GM12878 (cell line): ENCODE data around the gene SERPINB3. TPM values are rescaled to one million over a fixed set of nuclear protein-coding genes. Genes with fewer than 3 reads are reported as not detected.

Experiments
- ATAC-seq: fragments of 200-7000 bp; cut with Tn5 transposase; 3 replicates; pipeline ENCODE4 v1.9.1; 2020; ENCODE audit warnings: mild to moderate bottlenecking, moderate library complexity
- BruUV-seq: library from RNA; stranded (reverse); fragments of 400-500 nt; replicated peaks from 2 replicates; lab custom pipeline; 2021; lab: Mats Ljungman, UMichigan
- CTCF ChIA-PET: fragments of 300-600 bp; sonication (Branson Sonifier 250); formaldehyde crosslinking; extraction: SDS; loops from one replicate; lab custom pipeline; 2021; ENCODE audit warnings: inconsistent platforms; lab: Yijun Ruan, JAX
- POLR2A ChIA-PET: fragments of 350-600 bp; formaldehyde crosslinking; extraction: SDS; loops from one replicate; lab custom pipeline; 2021; ENCODE audit warnings: inconsistent platforms; lab: Charles Lee
- RAD21 ChIA-PET: fragments of 300-600 bp; sonication (Branson Sonifier 250); formaldehyde crosslinking; loops from one replicate; lab custom pipeline; 2023; ENCODE audit warnings: antibody characterized with exemption; ENCODE audit not compliant: unreplicated experiment; lab: Charles Lee
- SMC1A ChIA-PET: fragments of 300-600 bp; sonication (Branson Sonifier 250); formaldehyde crosslinking; loops from one replicate; lab custom pipeline; 2023; ENCODE audit not compliant: unreplicated experiment, uncharacterized antibody; lab: Charles Lee
- DNase-seq: peaks from one replicate; pipeline ENCODE4 v3.0.0-alpha.2; 2011; ENCODE audit warnings: low read depth, low spot score
- FAIRE-seq: peaks from 3 replicates; lab custom pipeline; 2011; peaks lifted over from hg19 to GRCh38; lab: Jason Lieb, UNC
- H2AFZ ChIP-seq: 2 replicates; pipeline ENCODE4 v1.6.0; 2011; ENCODE audit warnings: low read depth, low read length, control low read depth; ENCODE audit not compliant: control insufficient read depth
- H3K27ac ChIP-seq: 2 replicates; pipeline ENCODE4 v1.5.1; 2011; ENCODE audit warnings: control low read depth; ENCODE audit not compliant: control insufficient read depth, insufficient read depth
- H3K27me3 ChIP-seq, 2 experiments: replicated peaks in 1 of 2; 2 replicates each; pipeline versions ENCODE4 v1.6.0 to v1.6.1; 2011; ENCODE audit warnings: low read length in 1 of 2; ENCODE audit not compliant: control insufficient read depth in 2 of 2, insufficient read depth in 2 of 2
- H3K36me3 ChIP-seq, 2 experiments: 2 replicates each; pipeline ENCODE4 v1.5.1; 2011; ENCODE audit warnings: low read length in 1 of 2; ENCODE audit not compliant: control insufficient read depth in 2 of 2, insufficient read depth in 2 of 2
- H3K4me1 ChIP-seq: 2 replicates; pipeline ENCODE4 v1.6.1; 2011; ENCODE audit warnings: mild to moderate bottlenecking, low read length, moderate library complexity, mixed read lengths; ENCODE audit not compliant: control insufficient read depth, insufficient read depth
- H3K4me2 ChIP-seq: 2 replicates; pipeline ENCODE4 v1.6.0; 2011; ENCODE audit warnings: control low read depth; ENCODE audit not compliant: control insufficient read depth, insufficient read depth
- H3K4me3 ChIP-seq: fragments of 200-600 bp; sonication (generic); 2 replicates; pipeline ENCODE4 v1.5.1; 2016
- H3K79me2 ChIP-seq: 2 replicates; pipeline ENCODE4 v1.6.0; 2011; ENCODE audit warnings: low read length; ENCODE audit not compliant: control insufficient read depth, insufficient read depth
- H3K9ac ChIP-seq: 2 replicates; pipeline ENCODE4 v1.8.0; 2011; ENCODE audit warnings: low read length, control low read depth, mixed read lengths; ENCODE audit not compliant: control insufficient read depth, insufficient read depth
- H3K9me3 ChIP-seq: replicated peaks from 3 replicates; pipeline ENCODE4 v1.5.1; 2011; ENCODE audit warnings: mild to moderate bottlenecking, low read length; ENCODE audit not compliant: control insufficient read depth, insufficient read depth
- H4K20me1 ChIP-seq: 2 replicates; pipeline ENCODE4 v1.6.0; 2011; ENCODE audit not compliant: control insufficient read depth, insufficient read depth
- ASH2L ChIP-seq: fragments of 300-600, 200-600 bp; sonication (generic); IDR thresholded peaks from 2 replicates; pipeline ENCODE4 v1.6.1; 2017; ENCODE audit warnings: low read depth, mild to moderate bottlenecking, borderline replicate concordance
- BHLHE40 ChIP-seq, 2 experiments: fragments of 450-650 bp in 1 of 2; IDR thresholded peaks; 2 replicates each; pipeline ENCODE4 v1.6.1; 2011 to 2017; ENCODE audit warnings: low read depth in 2 of 2, borderline replicate concordance in 1 of 2, improper control_type of control experiment in 1 of 2, low read length in 1 of 2, mild to moderate bottlenecking in 1 of 2
- CHD1 ChIP-seq: IDR thresholded peaks from 2 replicates; pipeline ENCODE4 v1.6.1; 2012; ENCODE audit warnings: low read depth, low read length, improper control_type of control experiment
- ETV6 ChIP-seq, 2 experiments: fragments of 450-650 bp in 1 of 2; IDR thresholded peaks in 1 of 2; conservative IDR thresholded peaks in 1 of 2; 2 replicates each; pipeline ENCODE4 v1.6.1; 2014; ENCODE audit warnings: antibody characterized with exemption in 1 of 2, borderline replicate concordance in 1 of 2, low read depth in 1 of 2, mild to moderate bottlenecking in 1 of 2, moderate library complexity in 1 of 2
- FOS ChIP-seq: IDR thresholded peaks from 3 replicates; pipeline ENCODE4 v1.6.1; 2011; ENCODE audit warnings: borderline replicate concordance; ENCODE audit not compliant: insufficient read length; ENCODE audit errors: extremely low read depth
- HDAC6 ChIP-seq: fragments of 200-600 bp; sonication (generic); IDR thresholded peaks from one replicate; pipeline ENCODE4 v1.8.0; 2017; ENCODE audit warnings: antibody characterized with exemption; ENCODE audit not compliant: unreplicated experiment
- JUND ChIP-seq: IDR thresholded peaks from 2 replicates; pipeline ENCODE4 v1.6.1; 2012; ENCODE audit warnings: low read depth, mild to moderate bottlenecking, low read length, improper control_type of control experiment, moderate library complexity
- KLF5 ChIP-seq: fragments of 450-650 bp; IDR thresholded peaks from 2 replicates; pipeline ENCODE4 v1.6.1; 2014; ENCODE audit warnings: mild to moderate bottlenecking; ENCODE audit not compliant: partially characterized antibody
- LARP7 ChIP-seq: fragments of 450-650 bp; IDR thresholded peaks from 2 replicates; pipeline ENCODE4 v1.6.1; 2017; ENCODE audit warnings: mild to moderate bottlenecking
- NRF1 ChIP-seq: conservative IDR thresholded peaks from 2 replicates; pipeline ENCODE4 v1.6.1; 2011; ENCODE audit warnings: mild to moderate bottlenecking, low read depth, low read length, improper control_type of control experiment
- SMAD1 ChIP-seq: fragments of 450-650 bp; IDR thresholded peaks from 2 replicates; pipeline ENCODE4 v1.6.1; 2018; ENCODE audit warnings: mild to moderate bottlenecking, low read depth; ENCODE audit not compliant: partially characterized antibody
- SMAD5 ChIP-seq: IDR thresholded peaks from 2 replicates; pipeline ENCODE4 v1.6.1; 2016; ENCODE audit warnings: antibody characterized with exemption, low read depth
- SMARCA5 ChIP-seq: fragments of 450-650 bp; IDR thresholded peaks from 2 replicates; pipeline ENCODE4 v1.6.1; 2017; ENCODE audit warnings: mild to moderate bottlenecking
- WGBS: methylation state at CpG from one replicate; pipeline ENCODE4 v1.1.6; 2016; ENCODE audit warnings: low lambda C conversion rate; ENCODE audit not compliant: insufficient replicate concordance, insufficient coverage; ENCODE audit errors: missing lambda C conversion rate; 5-methylcytosine and 5-hydroxymethylcytosine counted together
- in situ Hi-C: fragments of 300-500 bp; cut with MboI; formaldehyde crosslinking; loops from 9 replicates; pipeline ENCODE4 v1.14.3; 2018; ENCODE audit warnings: mixed read lengths
- intact Hi-C: fragments of 100-400 bp; cut with micrococcal nuclease; formaldehyde crosslinking; loops from one replicate; pipeline ENCODE4 v1.14.2; 2022; ENCODE audit not compliant: unreplicated experiment
- polyA plus RNA-seq, 11 experiments: library from polyadenylated mRNA; depleted of rRNA in 4 of 11; unstranded in 6 of 11; stranded (reverse) in 5 of 11; fragments of >200 nt; fragmentation: Nextera tagmentation in 4 of 11; fragmentation: Illumina TruSeq in 1 of 11; extraction: Ambion mirVana in 4 of 11; extraction: Trizol in 1 of 11; gene quantifications; 1 replicate in 1 of 11; 2 replicates in 10 of 11; pipeline versions ENCODE4 v1.2.1 to v1.2.3, GENCODE V29; 2011 to 2016; ENCODE audit warnings: inconsistent platforms in 2 of 11, missing spikeins in 2 of 11, low read depth in 1 of 11
- total RNA-seq, 4 experiments: library from RNA; depleted of rRNA in 3 of 4; stranded (reverse); fragments of >200 nt in 3 of 4; fragmentation: Illumina TruSeq in 1 of 4; extraction: Trizol in 1 of 4; gene quantifications; 2 replicates each; pipeline versions ENCODE4 v1.2.1 to v1.2.3, GENCODE V29; 2013 to 2021

Gene SERPINB3
- total and polyA plus RNA-seq, 10 of the 15 experiments (the other 5 are each of a cell fraction or from before 2014, with no cell fraction given), result not detected

GRCh38 chr18:63707816-63708215, 46.1 kb upstream of the SERPINB3 start:
- no peak for DNase-seq
- ChIA-PET CTCF (no interaction called here), SMC1A (no interaction called here), RAD21 (no interaction called here), POLR2A (no interaction called here)
- FAIRE-seq, result no peak
- no peak overlapping the region for H3K27ac ChIP-seq
- no peaks in the 10 kb centered on the region for H3K9me3 ChIP-seq
- no peaks in the 10 kb centered on the region; a peak in 1 of 4 replicates for H3K27me3 ChIP-seq
- no peak overlapping the region for H3K4me3 ChIP-seq
- H3K4me2 ChIP-seq, result no peak overlapping the region
- no peak for ATAC-seq
- no peaks in the 10 kb centered on the region for H3K4me1 ChIP-seq
- H3K9ac ChIP-seq, result no peak overlapping the region
- no peaks in the 10 kb centered on the region for H3K79me2 ChIP-seq
- intact Hi-C loops (no loop called here), in situ Hi-C loops (no loop called here)
- H3K36me3 ChIP-seq, result no peaks in the 10 kb centered on the region
- no TSS peak for BruUV-seq
- no peak for TF ChIP-seq CHD1
- no peak for TF ChIP-seq HDAC6
- no peak for TF ChIP-seq BHLHE40 (IDR thresholded peaks at IDR 0.05; ENCODE audit: borderline replicate concordance in 1 of 2, low read depth in 2 of 2, low read length in 1 of 2)
- TF ChIP-seq FOS, result no peak
- no peak for TF ChIP-seq SMAD5
- TF ChIP-seq NRF1, result no peak
- TF ChIP-seq ETV6 (conservative IDR thresholded peaks at IDR 0.05 in 1 of 2, IDR thresholded peaks at IDR 0.05 in 1 of 2; ENCODE audit: borderline replicate concordance in 1 of 2, low read depth in 1 of 2), result no peak
- TF ChIP-seq JUND, result no peak
- no peak for TF ChIP-seq LARP7
- WGBS, result 4% methylated on average over 1 of the region's 1 CpG
- no peak overlapping the region for H2AFZ ChIP-seq
- H4K20me1 ChIP-seq, result no peaks in the 10 kb centered on the region

- POLR2A ChIA-PET, result no interaction called here
- ATAC-seq (no peak), DNase-seq (no peak), FAIRE-seq (no peak)
- Histone ChIP-seq H4K20me1 (no peaks in the 10 kb centered on the region), H3K79me2 (no peaks in the 10 kb centered on the region), H3K27me3 (no peaks in the 10 kb centered on the region; a peak in 1 of 4 replicates), H2AFZ (no peak overlapping the region), H3K9ac (no peak overlapping the region), H3K36me3 (no peaks in the 10 kb centered on the region), H3K9me3 (no peaks in the 10 kb centered on the region), H3K4me2 (no peak overlapping the region), H3K4me3 (no peak overlapping the region), H3K4me1 (no peaks in the 10 kb centered on the region), H3K27ac (no peak overlapping the region)
- in situ Hi-C loops, result no loop called here
- 25% methylated on average over 2 of the region's 2 CpGs for WGBS
- RAD21 ChIA-PET, result no interaction called here
- no peak for TF ChIP-seq ASH2L
- TF ChIP-seq SMAD1, result no peak
- no peak for TF ChIP-seq KLF5
- TF ChIP-seq SMARCA5, result no peak
- CTCF ChIA-PET, result no interaction called here
- BruUV-seq, result no TSS peak
- intact Hi-C loops, result no loop called here
- SMC1A ChIA-PET, result no interaction called here
These were observed 43.7 kb upstream of the SERPINB3 start for GRCh38 chr18:63705401-63705800.
